OCI-M2 (cell line): ENCODE results near the gene EPB41L5.
"Not testable (repeated sequence)": the region's sequence is repeated elsewhere in the genome, so short reads cannot be mapped to it uniquely, and the experiment has no call there.

ENCODE experiments used
- DNase-seq: peaks from one replicate; lab custom pipeline; 2025; ENCODE audit not compliant: unreplicated experiment; lab: John Stamatoyannopoulos, UW

EPB41L5 gene

GRCh38 chr2:120029672-120030640, 17.1 kb downstream of the EPB41L5 start:
- no peak for DNase-seq

- no peak for DNase-seq
Measured at GRCh38 chr2:120032297-120032696, 19.4 kb downstream of the EPB41L5 start.

GRCh38 chr2:120034027-120034426, 21.1 kb downstream of the EPB41L5 start:
- DNase-seq: no peak

GRCh38 chr2:120034621-120035020, 21.7 kb downstream of the EPB41L5 start:
- no peak for DNase-seq

- DNase-seq: no peak
Measured at GRCh38 chr2:120036145-120036544, 23.3 kb downstream of the EPB41L5 start.

GRCh38 chr2:120037995-120038541, 25.2 kb downstream of the EPB41L5 start:
- DNase-seq: no peak

- DNase-seq: no peak
Measured at GRCh38 chr2:120042359-120042758, 29.5 kb downstream of the EPB41L5 start.

GRCh38 chr2:120044336-120044735, 31.5 kb downstream of the EPB41L5 start:
- no peak for DNase-seq

GRCh38 chr2:120045775-120046174, 32.9 kb downstream of the EPB41L5 start:
- DNase-seq: not testable (repeated sequence)

GRCh38 chr2:120046252-120046651, 33.4 kb downstream of the EPB41L5 start:
- DNase-seq: not testable (repeated sequence)

GRCh38 chr2:120052597-120052996, 39.7 kb downstream of the EPB41L5 start:
- DNase-seq: no peak

GRCh38 chr2:120053891-120054290, 41.0 kb downstream of the EPB41L5 start:
- no peak for DNase-seq

- no peak for DNase-seq
Measured at GRCh38 chr2:120059483-120059882, 46.6 kb downstream of the EPB41L5 start.

- DNase-seq: no peak
Measured at GRCh38 chr2:120060088-120060623, 47.3 kb downstream of the EPB41L5 start.

GRCh38 chr2:120064664-120065063, 51.8 kb downstream of the EPB41L5 start:
- no peak for DNase-seq

- DNase-seq: no peak
Measured at GRCh38 chr2:120066800-120067547, 54.1 kb downstream of the EPB41L5 start.

- not testable (repeated sequence) for DNase-seq
Measured at GRCh38 chr2:120068040-120068658, 55.3 kb downstream of the EPB41L5 start.

GRCh38 chr2:120075545-120075944, 62.7 kb downstream of the EPB41L5 start:
- DNase-seq: no peak

- no peak for DNase-seq
Measured at GRCh38 chr2:120077896-120078295, 65.0 kb downstream of the EPB41L5 start.

- DNase-seq: no peak
Measured at GRCh38 chr2:120079647-120080046, 66.8 kb downstream of the EPB41L5 start.

GRCh38 chr2:120091436-120091835, 78.6 kb downstream of the EPB41L5 start:
- no peak for DNase-seq
